SKM-1 treated with dmso at 0.1 percent for 144 hours (cell line): ENCODE measurements around the gene CCDC201.
"Not testable (repeated sequence)": the region's sequence is repeated elsewhere in the genome, so short reads cannot be mapped to it uniquely, and the experiment has no call there.

Source experiments
- DNase-seq: peaks from one replicate; lab custom pipeline; 2025; ENCODE audit not compliant: unreplicated experiment; lab: John Stamatoyannopoulos, UW

The CCDC201 gene

GRCh38 chr7:45818763-45819162, 54.1 kb downstream of the CCDC201 start:
- DNase-seq: not testable (repeated sequence)

GRCh38 chr7:45817913-45818312, 55.0 kb downstream of the CCDC201 start:
- not testable (repeated sequence) for DNase-seq

GRCh38 chr7:45817016-45817415, 55.9 kb downstream of the CCDC201 start:
- not testable (repeated sequence) for DNase-seq

DNA sequence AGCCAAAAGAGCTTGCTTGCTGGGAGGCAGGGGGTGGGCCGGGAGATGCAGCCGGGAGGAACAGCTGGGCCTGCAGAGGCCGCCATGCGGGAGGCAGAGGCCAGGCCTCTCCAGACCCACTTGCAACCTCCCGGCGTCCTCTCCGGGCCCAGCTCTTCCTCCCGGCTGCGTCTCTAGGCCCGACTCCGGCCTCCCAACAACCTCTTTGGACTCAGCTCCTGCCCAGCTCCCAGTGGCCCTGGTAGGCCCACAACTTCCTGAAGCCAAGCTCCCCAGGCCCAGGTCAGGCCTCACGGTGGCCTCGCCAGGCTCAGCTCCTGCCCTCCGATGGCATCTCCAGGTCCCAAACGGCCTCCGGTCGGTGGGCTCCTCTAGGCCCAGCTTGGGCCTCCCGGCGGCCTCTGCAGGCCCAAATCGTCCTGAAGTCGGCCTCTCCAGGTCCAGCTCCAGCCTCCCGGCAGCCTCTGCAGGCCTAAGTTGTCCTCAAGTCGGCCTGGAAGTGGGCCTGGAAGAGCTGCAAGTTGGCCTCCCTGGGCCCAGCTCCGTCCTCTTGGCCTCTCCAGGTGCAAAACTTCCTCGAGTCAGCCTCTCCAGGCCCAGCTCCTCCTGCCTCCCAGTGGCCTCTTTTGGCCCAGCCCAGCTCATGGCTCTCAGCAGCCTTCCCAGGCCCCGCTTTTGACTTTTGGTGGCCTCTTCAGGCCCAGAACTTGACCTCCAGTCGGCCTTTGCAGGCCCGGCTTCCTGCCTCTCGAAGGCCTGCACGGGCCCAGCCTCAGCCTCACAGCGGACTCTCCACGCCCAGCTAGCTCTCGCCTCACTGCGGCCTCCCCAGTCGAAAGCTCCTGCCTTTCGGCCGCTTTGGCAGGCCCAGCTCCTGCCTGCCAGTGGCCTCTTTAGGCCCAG, 58.4 kb downstream of the CCDC201 start:
- DNase-seq: not testable (repeated sequence)

GRCh38 chr7:45813771-45814170, 59.1 kb downstream of the CCDC201 start:
- DNase-seq: not testable (repeated sequence)

DNA sequence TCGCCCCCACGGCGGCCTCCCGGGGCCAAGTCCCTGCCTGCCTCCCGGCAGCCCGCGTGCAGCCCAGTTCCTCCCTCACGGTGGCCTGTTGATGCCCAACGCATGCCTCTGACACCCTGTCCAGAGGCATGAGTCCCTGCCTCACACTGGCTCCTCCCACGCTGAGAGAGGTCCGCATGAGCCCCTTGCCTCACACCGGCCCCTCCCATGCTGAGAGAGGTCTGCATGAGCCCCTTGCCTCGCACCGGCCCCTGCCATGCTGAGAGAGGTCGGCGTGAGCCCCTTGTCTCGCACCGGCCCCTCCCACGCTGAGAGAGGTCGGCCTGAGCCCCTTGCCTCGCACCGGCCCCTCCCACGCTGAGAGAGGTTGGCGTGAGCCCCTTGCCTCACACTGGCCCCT, 59.9 kb downstream of the CCDC201 start:
- no peak for DNase-seq

DNA sequence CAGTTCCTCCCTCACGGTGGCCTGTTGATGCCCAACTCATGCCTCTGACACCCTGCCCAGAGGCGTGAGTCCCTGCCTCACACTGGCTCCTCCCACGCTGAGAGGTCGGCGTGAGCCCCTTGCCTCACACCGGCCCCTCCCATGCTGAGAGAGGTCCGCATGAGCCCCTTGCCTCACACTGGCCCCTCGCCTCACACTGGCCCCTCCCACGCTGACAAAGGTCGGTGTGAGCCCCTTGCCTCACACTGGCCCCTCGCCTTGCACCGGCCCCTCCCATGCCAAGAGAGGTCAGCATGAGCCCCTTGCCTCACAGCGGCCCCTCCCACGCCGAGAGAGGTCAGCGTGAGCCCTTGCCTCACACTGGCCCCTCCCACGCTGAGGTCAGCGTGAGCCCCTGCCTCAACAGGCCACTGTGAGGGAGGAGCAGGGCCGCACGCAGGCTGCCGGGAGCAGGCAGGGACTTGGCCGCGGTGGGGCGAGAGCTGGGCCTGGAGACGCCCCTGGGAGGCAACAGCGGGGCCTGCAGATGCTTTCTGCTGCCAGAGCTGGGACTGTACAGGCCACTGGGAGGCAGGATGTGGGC, 61.1 kb downstream of the CCDC201 start:
- DNase-seq: not testable (repeated sequence)

DNA sequence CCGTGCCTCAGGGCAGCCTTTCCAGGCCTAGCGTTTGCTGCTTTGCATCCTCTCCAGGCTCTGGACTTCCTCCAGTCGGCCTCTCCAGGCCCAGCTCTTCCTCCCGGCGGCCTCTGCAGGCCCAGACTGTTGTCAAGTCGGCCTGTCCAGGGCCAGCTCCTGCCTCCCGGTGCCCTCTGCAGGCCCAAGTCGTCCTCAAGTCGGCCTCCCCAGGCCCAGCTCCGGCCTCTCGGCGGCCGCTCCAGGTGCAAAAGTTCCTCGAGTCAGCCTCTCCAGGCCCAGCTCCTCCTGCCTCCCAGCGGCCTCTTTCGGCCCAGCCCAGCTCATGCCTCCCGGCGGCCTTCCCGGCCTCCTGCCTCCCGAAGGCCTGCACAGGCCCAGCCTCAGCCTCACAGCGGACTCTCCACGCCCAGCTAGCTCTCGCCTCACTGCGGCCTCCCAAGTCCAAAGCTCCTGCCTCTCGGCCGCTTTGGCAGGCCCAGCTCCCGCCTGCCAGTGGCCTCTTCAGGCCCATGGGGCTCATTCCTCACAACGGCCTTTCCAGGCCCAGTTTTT, 62.4 kb downstream of the CCDC201 start:
- DNase-seq: not testable (repeated sequence)
